ENCODE results near the gene IDE. TPM values are rescaled to one million over a fixed set of nuclear protein-coding genes. Genes with fewer than 3 reads are reported as not detected.

The IDE gene
- polyA plus RNA-seq, 1 donor from 2014 or later = 11.7 TPM

DNA sequence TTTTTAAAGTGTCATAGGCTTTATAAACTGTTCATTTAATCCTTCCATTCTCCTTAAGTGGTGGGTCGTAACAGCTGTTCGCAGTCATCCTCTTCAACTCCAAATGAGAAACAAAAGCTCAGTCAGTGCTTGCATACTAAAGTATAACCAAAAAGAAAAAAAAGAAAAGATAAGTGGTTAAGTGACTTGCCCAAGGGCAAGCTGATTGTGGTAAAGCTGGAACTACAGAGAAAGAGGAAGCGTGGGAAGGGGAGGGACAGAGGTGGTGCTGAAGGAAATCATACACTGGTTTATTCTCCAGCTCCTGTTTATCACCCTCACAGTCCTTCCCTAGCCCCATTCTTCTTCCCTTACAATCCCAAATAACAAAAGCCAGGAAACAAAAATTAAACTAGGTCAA is 29.6 kb downstream of the IDE start:
- Mint-ChIP-seq H3K27ac (peak overlapping the region in 1 of 3 donors; percentile 57), H3K36me3 (no peaks in the 10 kb centered on the region), H3K9me3 (no peaks in the 10 kb centered on the region), H3K4me3 (no peak overlapping the region), H3K27me3 (no peaks in the 10 kb centered on the region), H3K4me1 (peaks cover 14 to 32% (median 29%) of the 10 kb centered on the region in 3 donors)

DNA sequence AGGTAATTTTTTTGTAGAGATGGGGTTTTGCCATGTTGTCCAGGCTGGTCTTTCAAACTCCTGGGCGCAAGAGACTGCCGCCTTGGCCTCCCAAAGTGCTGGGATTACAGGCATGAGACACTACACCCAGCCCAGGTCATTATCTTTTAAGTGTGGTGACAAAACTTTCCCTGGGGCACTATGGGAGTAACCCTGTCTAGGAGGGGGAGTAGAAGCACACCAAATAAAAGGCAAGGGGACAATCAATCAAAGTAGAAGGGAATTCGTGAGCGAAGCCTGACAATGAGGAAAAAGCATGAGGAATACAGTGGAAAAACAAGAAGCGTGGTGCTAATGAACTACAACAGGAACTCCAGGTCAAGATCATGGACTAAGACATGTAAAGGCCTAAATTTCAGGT is 31.4 kb downstream of the IDE start:
- no peaks in the 10 kb centered on the region for H3K36me3 Mint-ChIP-seq
- no peak overlapping the region for H3K4me3 Mint-ChIP-seq
- H3K27ac Mint-ChIP-seq = no peak overlapping the region
- H3K4me1 Mint-ChIP-seq = peaks cover 15 to 40% (median 33%) of the 10 kb centered on the region in 3 donors
- no peaks in the 10 kb centered on the region for H3K27me3 Mint-ChIP-seq
- H3K9me3 Mint-ChIP-seq = no peaks in the 10 kb centered on the region

DNA sequence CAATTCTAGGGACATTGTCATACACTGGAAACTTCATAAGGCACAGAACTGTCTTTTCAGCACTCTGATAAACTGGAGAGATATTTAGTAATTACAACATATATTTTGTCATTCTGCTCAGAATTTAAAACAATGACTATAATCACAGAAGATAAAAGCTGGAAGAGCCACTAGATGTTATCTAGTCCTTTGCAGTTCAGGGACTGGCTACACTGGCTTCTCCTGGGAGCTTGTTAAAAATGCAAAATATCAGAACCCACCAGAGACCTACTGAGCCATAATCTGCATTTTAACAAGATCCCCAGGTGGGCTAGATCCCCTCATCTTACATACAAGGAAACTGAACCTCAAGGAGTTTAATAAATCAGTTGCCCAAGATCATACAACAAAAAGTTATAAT is 32.3 kb downstream of the IDE start:
- Mint-ChIP-seq H3K4me1 (peaks cover 15 to 40% (median 33%) of the 10 kb centered on the region in 3 donors), H3K4me3 (no peak overlapping the region), H3K27ac (peak overlapping the region in 1 of 3 donors; percentile 14), H3K9me3 (no peaks in the 10 kb centered on the region), H3K27me3 (no peaks in the 10 kb centered on the region), H3K36me3 (no peaks in the 10 kb centered on the region)

DNA sequence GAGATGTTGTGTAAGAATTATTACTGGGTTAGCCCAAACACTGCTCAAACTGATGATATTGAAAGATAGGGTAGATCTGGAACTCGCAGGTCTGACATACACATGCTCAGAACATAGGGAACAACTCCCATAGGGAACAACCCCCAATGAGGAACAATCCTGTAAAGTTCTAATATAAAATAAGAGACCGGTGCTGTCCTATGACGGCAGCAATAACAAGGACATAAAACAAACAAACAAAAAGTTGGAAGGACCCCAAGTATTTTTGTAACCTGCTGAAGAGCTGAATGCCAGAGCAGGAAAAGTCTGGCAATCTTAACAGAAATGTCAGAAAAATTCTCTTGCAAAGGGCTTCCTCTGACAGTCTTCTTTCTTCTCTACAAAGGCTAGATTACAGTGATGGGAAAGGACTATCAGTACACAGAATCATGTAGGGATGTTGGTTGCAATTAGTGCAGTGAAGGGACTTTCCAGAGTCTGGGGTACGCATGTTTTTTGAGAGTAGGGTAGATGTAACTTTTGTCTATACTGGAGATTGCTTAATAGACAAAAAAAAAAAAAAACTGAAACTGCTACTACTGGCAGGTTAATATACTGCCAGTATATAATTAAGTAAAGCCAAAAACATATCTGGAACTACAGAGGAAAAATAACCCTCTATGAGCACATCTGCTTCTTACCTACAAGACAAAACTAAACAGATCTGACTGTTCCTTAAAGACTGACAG is 35.5 kb downstream of the IDE start:
- Mint-ChIP-seq H3K27ac (peak overlapping the region in 2 of 3 donors; percentile 11 to 59), H3K36me3 (peaks cover 4% of the 10 kb centered on the region), H3K27me3 (no peaks in the 10 kb centered on the region), H3K4me3 (no peak overlapping the region), H3K9me3 (no peaks in the 10 kb centered on the region), H3K4me1 (peaks cover 10 to 27% (median 20%) of the 10 kb centered on the region in 3 donors)

DNA sequence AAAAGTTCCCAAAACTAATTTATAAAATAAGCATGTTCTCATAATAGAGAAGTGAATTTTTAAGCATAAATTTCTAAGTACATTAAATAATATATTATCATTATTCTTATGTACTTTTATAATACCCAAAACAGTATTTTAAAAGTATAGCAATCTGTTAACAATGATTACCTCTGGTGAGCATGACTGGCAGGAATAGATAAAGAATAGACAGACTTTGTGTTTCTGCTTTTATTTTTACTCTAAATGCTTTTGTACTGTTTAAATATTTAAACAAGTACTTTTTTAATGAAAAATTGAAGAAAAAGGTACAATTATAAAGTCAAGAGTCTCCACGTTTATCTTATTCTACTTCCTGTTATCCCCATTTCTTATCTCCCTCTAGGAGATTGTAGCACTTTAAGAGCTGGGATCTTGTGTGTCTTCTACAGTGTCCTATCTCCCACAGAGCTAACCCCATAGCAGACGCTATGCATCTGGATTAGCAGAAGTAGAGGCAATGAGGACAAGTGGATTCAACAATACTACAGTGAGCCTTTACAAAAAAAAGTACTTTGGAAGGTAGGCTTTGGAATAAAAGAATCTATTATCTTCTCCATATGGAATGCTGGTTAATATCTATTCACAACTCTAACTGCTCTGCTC is 42.9 kb downstream of the IDE start:
- Mint-ChIP-seq H3K27ac (no peak overlapping the region), H3K9me3 (no peaks in the 10 kb centered on the region), H3K27me3 (no peaks in the 10 kb centered on the region), H3K4me1 (no peaks in the 10 kb centered on the region), H3K36me3 (peaks cover 14% of the 10 kb centered on the region), H3K4me3 (no peak overlapping the region)

DNA sequence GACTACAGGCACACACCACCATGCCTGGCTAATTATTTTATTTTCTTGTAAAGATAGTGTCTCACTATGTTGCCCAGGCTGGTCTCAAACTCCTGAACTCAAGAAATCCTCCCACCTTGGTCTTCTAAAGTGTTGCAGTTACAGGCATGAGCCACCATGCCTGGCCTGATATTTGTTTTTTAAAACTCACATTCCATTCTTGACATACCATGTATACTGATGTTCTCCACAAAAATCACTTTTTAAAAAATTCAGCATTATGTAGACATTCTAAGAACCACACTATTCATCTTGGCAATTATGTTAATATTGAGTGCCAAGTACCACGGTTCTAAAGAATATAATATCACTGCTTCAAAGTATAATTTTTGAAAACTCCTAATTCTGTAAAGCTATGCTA is 43.5 kb downstream of the IDE start:
- no peaks in the 10 kb centered on the region for H3K9me3 Mint-ChIP-seq
- peaks cover 12% of the 10 kb centered on the region for H3K36me3 Mint-ChIP-seq
- no peak overlapping the region for H3K4me3 Mint-ChIP-seq
- no peaks in the 10 kb centered on the region for H3K4me1 Mint-ChIP-seq
- no peaks in the 10 kb centered on the region for H3K27me3 Mint-ChIP-seq
- no peak overlapping the region for H3K27ac Mint-ChIP-seq

DNA sequence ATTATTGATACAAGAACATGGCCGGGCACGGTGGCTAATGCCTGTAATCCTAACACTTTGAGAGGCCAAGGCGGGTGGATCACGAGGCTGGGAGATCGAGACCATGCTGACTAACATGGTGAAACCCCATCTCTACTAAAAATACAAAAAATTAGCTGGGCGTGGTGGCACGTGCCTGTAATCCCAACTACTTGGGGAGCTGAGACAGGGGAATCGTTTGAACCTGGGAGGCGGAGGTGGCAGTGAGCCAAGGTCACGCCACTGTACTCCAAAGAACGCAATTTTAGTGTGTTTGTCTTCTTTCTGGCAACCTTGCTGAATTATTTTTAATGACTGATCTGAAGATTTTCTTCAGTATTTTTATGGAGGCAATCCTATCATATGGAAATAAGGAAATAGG is 46.2 kb downstream of the IDE start:
- Mint-ChIP-seq H3K27me3 (no peaks in the 10 kb centered on the region), H3K4me1 (no peaks in the 10 kb centered on the region), H3K27ac (peak overlapping the region in 1 of 3 donors; percentile 33)

DNA sequence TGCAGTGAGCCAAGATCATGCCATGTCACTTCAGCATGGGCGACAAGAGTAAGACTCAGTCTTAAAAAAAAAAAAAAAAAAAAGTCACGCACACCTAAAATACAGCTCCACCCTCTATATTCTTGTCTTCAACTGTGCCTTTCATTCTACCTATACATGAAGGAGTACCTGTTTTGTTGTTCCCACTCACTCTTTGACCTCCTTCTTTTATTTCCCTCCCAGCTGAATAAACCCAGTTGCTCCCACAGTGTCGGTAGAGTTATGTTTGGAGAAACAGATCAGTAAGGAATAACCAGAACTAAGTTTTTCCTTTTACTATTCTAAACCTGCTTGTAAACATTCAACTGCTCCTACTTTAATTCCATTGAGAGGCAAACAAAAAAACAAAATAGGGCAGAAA is 50.3 kb downstream of the IDE start:
- Mint-ChIP-seq H3K9me3 (no peaks in the 10 kb centered on the region), H3K4me1 (no peaks in the 10 kb centered on the region), H3K36me3 (peaks cover 6% of the 10 kb centered on the region), H3K4me3 (no peak overlapping the region), H3K27me3 (no peaks in the 10 kb centered on the region), H3K27ac (no peak overlapping the region)

More for the DNA sequence above, 46.2 kb downstream of the IDE start:
- Mint-ChIP-seq H3K9me3 (no peaks in the 10 kb centered on the region), H3K36me3 (peaks cover 9% of the 10 kb centered on the region), H3K4me3 (no peak overlapping the region)

DNA sequence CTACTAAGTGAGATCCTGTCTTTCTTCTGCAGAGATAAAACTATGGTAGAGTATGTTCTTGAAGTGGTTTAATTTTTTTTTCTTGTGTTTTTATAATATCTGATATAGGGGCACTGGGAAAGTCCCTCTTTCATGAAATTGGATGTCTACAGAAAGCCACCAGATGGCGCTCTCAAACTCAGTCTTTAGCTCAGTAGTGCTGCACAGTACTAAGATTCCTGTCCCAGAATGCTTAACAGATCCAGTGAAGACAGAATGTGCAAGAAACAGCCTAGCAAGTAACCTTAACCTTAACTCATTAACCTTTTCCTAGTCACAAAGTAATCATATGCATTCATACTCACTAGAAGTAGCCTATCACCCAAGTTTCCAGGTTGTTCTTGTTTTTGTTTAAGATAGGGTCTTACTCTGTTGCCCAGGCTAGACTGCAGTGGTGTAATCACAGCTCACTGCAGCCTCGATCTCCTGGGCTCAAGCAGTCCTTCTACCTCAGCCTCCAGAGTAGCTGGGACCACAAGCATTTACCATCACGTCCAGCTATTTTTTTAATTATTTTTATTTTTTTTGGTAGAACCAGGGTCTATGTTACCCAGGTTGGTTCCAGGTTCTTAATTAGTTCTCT is 56.7 kb downstream of the IDE start:
- no peak overlapping the region for H3K4me3 Mint-ChIP-seq
- no peak overlapping the region for H3K27ac Mint-ChIP-seq
- no peaks in the 10 kb centered on the region for H3K9me3 Mint-ChIP-seq
- H3K27me3 Mint-ChIP-seq = no peaks in the 10 kb centered on the region
- H3K4me1 Mint-ChIP-seq = peaks cover 4 to 6% (median 4%) of the 10 kb centered on the region in 3 donors
- H3K36me3 Mint-ChIP-seq = peaks cover 5% of the 10 kb centered on the region

DNA sequence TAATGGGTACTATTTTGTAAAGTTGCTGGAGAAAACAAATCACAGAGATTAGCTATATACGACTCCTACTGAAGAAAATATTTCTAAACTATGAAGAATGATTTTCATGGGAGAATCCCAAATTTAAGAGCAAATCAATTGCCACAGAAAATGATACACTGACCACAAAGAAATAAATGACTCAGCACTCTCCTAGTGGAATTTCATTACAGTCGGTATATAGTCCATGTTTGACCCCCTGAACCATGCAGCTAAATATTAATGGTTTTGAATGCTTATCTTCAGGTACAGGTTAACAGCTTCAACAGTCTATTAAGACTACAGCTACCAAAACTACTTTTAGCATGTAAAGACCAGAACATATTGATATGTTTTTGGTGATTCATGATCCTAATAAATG is 65.0 kb downstream of the IDE start:
- Mint-ChIP-seq H3K4me1 (peaks cover 0 to 4% (median 0%) of the 10 kb centered on the region in 3 donors), H3K9me3 (no peaks in the 10 kb centered on the region), H3K27ac (no peak overlapping the region), H3K36me3 (peaks cover 13% of the 10 kb centered on the region), H3K4me3 (no peak overlapping the region), H3K27me3 (no peaks in the 10 kb centered on the region)

DNA sequence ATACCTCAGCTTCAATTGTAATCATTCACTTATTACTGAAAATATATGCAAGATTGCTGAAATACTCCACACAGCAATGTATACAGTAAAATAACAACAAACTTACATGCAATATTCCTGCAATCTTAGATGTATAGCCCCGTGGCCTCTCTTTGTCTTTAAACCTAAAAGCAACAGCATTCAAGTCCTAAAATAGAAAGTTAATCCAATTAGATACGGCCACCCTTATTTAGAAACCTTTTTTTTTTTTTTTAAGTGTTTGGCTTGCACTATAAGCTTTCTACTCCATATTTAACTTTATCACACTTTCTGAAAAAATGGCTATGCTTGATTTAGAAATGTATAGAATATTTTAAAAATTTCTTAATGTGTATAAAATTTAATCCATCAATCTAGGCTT is 67.6 kb downstream of the IDE start:
- H3K27me3 Mint-ChIP-seq = no peaks in the 10 kb centered on the region
- no peak overlapping the region for H3K4me3 Mint-ChIP-seq
- H3K27ac Mint-ChIP-seq = no peak overlapping the region
- H3K4me1 Mint-ChIP-seq = peaks cover 0 to 1% (median 0%) of the 10 kb centered on the region in 3 donors
- H3K36me3 Mint-ChIP-seq = peaks cover 8% of the 10 kb centered on the region
- H3K9me3 Mint-ChIP-seq = no peaks in the 10 kb centered on the region

DNA sequence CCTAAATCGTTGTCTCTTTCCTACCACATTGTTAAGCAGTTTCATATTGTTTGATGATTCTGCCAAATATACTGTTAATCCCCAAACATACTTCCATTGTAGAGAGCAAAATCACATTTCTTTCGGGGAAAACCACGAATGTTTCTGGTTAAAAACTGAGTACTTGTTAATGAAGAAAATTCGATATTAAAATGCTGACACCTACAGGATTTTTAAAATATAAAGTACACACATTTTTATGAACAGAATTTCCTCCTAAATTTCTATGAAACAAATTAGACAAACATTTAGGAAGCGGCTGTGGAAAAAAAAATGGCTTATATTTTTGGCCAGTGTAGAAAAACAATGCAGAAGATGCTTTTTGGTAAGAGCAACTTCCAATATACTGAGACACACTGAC is 68.8 kb downstream of the IDE start:
- peaks cover 15% of the 10 kb centered on the region for H3K36me3 Mint-ChIP-seq
- H3K27ac Mint-ChIP-seq = no peak overlapping the region

DNA sequence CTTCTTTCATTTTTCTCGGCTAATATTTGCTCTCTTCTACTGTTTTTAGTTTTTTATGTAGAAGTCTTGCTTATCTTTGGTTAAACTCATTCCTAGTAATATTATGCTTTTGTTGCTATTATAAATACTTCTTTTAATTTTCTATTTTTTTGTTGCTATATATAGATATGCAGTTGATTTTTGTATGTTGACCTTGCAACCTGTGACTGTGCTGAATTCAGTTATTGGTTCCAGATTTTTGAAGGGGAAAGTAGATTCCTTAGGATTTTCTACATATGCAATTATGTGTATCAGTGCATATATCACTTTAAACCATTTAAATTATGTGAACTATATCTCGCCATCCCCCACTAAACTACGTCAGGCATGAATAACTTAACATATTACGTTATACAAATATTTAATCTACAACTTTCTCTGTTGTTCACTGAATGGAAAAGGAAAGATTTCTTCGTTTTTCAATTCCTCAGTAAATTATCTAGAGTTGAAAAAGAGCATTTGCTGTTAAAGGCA is 71.5 kb downstream of the IDE start:
- no peaks in the 10 kb centered on the region for H3K27me3 Mint-ChIP-seq
- no peak overlapping the region for H3K27ac Mint-ChIP-seq
- no peak overlapping the region for H3K4me3 Mint-ChIP-seq
- peaks cover 16% of the 10 kb centered on the region for H3K36me3 Mint-ChIP-seq
- no peaks in the 10 kb centered on the region for H3K9me3 Mint-ChIP-seq
- peaks cover 0 to 1% (median 0%) of the 10 kb centered on the region in 3 donors for H3K4me1 Mint-ChIP-seq

More for the DNA sequence above, 68.8 kb downstream of the IDE start:
- no peak overlapping the region for H3K4me3 Mint-ChIP-seq
- no peaks in the 10 kb centered on the region for H3K27me3 Mint-ChIP-seq
- peaks cover 0 to 1% (median 0%) of the 10 kb centered on the region in 3 donors for H3K4me1 Mint-ChIP-seq
- no peaks in the 10 kb centered on the region for H3K9me3 Mint-ChIP-seq

DNA sequence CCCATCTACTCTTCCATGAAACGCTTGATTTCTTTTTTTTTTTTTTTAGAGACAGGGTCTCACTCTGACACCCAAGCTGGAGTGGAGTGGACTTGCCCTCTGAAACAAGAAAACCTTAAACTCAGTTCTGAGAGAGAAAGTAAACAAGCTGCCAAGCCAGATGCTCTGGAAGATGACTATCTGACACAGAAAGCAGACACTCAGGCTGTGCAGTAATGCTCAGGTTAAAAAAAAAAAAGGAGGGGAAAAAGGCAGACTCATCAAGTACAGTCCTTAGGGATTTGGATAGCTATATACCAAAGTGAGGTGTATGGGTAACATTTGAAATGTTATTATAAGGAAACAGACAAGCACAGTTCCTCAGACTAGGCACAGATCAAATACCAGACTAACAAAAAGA is 80.5 kb downstream of the IDE start:
- Mint-ChIP-seq H3K9me3 (no peaks in the 10 kb centered on the region), H3K27me3 (no peaks in the 10 kb centered on the region), H3K4me1 (no peaks in the 10 kb centered on the region), H3K27ac (peak overlapping the region in 1 of 3 donors; percentile 8), H3K36me3 (peaks cover 16% of the 10 kb centered on the region), H3K4me3 (no peak overlapping the region)

DNA sequence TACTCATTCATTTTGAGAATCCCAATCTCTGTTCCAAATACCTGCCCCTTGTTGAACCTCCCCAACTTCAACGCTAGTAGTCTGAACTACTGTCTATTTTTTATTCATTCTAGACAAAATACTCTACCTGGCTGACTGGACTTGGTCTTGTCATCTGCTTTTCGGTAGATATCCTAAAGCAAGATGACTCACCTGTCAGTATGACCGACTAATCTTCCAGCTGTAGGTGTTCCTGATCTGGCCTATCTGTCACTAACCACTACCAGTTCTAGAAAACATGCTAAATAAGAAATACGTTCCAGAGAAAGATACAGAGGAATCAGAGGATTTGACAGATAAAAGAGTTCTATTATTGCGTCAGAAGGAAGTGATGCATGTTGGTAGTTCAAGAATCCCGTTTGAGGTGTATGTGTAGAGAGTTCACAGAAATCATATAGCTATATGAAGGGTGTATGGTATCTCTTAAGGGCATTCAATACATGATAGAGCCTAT is 81.1 kb downstream of the IDE start:
- Mint-ChIP-seq H3K27ac (no peak overlapping the region), H3K4me1 (no peaks in the 10 kb centered on the region), H3K9me3 (no peaks in the 10 kb centered on the region), H3K4me3 (no peak overlapping the region), H3K36me3 (peaks cover 15% of the 10 kb centered on the region), H3K27me3 (no peaks in the 10 kb centered on the region)

Measured in IgD-negative memory B cell (primary cell).